ENCODE data around the gene IL27RA. TPM values are rescaled to one million over a fixed set of nuclear protein-coding genes. Genes with fewer than 3 reads are reported as not detected.

The IL27RA gene
- total RNA-seq, 1 donor from 2014 or later: 5.0 TPM

- TF ChIP-seq, protein P1, sequence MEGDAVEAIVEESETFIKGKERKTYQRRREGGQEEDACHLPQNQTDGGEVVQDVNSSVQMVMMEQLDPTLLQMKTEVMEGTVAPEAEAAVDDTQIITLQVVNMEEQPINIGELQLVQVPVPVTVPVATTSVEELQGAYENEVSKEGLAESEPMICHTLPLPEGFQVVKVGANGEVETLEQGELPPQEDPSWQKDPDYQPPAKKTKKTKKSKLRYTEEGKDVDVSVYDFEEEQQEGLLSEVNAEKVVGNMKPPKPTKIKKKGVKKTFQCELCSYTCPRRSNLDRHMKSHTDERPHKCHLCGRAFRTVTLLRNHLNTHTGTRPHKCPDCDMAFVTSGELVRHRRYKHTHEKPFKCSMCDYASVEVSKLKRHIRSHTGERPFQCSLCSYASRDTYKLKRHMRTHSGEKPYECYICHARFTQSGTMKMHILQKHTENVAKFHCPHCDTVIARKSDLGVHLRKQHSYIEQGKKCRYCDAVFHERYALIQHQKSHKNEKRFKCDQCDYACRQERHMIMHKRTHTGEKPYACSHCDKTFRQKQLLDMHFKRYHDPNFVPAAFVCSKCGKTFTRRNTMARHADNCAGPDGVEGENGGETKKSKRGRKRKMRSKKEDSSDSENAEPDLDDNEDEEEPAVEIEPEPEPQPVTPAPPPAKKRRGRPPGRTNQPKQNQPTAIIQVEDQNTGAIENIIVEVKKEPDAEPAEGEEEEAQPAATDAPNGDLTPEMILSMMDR (conservative IDR thresholded peaks at IDR 0.05): no peak
- DNase-seq (ENCODE audit: low read depth, low spot score): no peak
- Mint-ChIP-seq H3K9me3 (no peaks in the 10 kb centered on the region), H3K4me1 (no peaks in the 10 kb centered on the region), H3K27ac (ENCODE audit: unreplicated experiment) (peak overlapping the region; percentile 75), H3K36me3 (ENCODE audit: low read depth) (peaks cover 4% of the 10 kb centered on the region), H3K27me3 (ENCODE audit: low read depth) (no peaks in the 10 kb centered on the region), H3K4me3 (no peak overlapping the region)
These were observed 46.5 kb upstream of the IL27RA start for GRCh38 chr19:13984875-13985741.

DNA sequence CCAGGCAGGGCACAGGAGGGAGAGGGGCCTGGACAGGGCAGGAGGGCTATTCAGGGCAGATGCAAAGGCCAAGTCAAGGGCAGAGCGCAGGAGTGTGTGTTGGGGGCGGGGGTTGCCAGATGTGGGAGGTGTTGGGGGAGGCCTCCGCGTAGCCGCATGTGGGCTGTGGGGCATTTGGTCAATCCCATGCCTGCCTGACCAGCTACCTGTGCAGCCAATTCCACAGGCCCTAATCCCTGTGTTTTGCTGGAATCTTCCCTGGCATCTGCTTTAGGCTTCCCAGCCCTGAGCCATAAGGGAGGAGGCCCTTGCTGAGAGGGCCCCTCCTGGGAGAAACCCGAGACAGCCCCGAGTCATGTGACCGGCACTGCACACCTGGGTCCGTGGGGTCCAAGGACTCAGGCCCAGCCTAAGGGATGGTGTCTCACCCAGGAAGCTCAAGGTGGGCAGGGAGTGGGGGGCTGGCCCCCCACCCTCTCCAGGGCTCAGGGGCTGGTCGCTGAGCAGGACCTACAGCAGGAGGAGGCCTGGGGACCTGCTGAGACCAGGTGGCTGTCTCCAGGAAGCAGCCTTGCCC lies 45.7 kb upstream of the IL27RA start:
- no peaks in the 10 kb centered on the region for H3K9me3 Mint-ChIP-seq
- TF ChIP-seq, protein P1 (conservative IDR thresholded peaks at IDR 0.05): no peak
- H3K4me1 Mint-ChIP-seq: no peaks in the 10 kb centered on the region
- H3K27me3 Mint-ChIP-seq (ENCODE audit: low read depth): no peaks in the 10 kb centered on the region
- H3K36me3 Mint-ChIP-seq (ENCODE audit: low read depth): peaks cover 5% of the 10 kb centered on the region
- H3K4me3 Mint-ChIP-seq: no peak overlapping the region
- no peak for DNase-seq (ENCODE audit: low read depth, low spot score)
- H3K27ac Mint-ChIP-seq (ENCODE audit: unreplicated experiment): no peak overlapping the region

DNA sequence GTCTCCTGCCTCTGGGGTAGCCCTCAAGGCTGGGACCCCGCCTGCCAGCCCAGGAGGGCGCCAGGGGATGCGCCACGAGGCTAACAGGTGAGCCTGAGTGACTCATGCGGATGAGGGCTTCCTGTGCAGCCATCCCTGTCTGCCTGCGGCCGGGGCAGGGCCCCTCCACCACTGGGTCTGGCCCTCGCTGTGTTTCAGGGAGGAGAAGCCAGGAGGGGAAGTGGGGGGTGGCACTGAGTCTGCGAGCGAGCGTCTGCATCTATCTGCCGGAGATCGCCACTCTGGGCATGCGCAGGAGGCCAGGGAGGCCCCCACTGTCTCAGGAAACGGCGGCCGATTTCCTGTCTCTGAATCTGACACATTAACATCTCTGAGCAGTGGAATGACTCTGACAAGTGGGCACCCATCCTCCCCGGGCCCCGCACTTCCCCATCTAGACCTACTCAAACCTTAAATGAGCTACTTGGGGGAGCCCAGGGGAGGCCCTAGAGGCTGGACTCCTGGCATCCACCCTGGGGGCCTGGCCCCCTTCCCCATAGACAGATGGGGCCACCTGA lies 45.1 kb upstream of the IL27RA start:
- Mint-ChIP-seq H3K4me1 (no peaks in the 10 kb centered on the region), H3K27ac (ENCODE audit: unreplicated experiment) (no peak overlapping the region), H3K27me3 (ENCODE audit: low read depth) (no peaks in the 10 kb centered on the region), H3K9me3 (no peaks in the 10 kb centered on the region), H3K36me3 (ENCODE audit: low read depth) (peaks cover 7% of the 10 kb centered on the region), H3K4me3 (no peak overlapping the region)
- peak; percentile 49 for DNase-seq (ENCODE audit: low read depth, low spot score)
- TF ChIP-seq, protein P1 (conservative IDR thresholded peaks at IDR 0.05): no peak

DNA sequence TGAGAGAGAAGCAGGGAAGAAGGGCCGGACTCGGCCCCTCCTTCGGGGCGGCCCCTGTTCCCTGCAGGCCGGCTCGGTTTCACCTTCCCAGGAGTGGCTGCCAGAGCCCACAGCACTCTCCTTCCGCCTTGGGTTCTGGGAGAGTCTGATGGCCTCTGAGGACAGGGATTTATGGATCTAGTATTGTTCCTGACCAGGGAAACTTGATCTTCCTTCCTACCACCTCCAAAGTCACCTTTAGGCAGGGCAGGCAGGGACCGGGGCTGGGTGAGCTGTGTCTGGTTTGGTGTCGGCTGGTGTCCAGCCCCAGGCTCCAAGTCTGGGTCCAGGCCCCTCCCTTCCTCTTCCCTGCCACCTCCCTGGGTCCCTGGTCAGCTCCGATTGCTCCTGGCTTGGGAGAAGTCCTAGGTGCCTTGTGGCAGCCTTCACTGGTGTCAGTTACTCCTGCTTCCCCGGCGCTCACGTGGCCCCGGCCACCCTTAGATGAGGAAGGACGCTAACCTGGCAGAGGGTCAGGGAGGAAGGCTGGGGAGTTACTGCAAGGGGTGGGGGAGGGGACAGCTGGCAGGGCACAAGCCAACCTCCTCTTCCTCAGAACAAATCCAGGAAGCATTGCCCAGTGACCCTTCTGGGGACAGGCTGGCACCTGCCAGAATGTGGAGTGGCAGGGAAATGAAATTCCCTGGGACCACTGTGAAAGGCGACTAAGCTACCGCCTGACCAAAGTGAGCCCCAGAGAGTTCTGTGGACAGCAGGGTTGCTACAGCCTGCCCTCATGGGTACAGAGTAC lies 44.3 kb upstream of the IL27RA start:
- H3K4me1 Mint-ChIP-seq: no peaks in the 10 kb centered on the region

DNA sequence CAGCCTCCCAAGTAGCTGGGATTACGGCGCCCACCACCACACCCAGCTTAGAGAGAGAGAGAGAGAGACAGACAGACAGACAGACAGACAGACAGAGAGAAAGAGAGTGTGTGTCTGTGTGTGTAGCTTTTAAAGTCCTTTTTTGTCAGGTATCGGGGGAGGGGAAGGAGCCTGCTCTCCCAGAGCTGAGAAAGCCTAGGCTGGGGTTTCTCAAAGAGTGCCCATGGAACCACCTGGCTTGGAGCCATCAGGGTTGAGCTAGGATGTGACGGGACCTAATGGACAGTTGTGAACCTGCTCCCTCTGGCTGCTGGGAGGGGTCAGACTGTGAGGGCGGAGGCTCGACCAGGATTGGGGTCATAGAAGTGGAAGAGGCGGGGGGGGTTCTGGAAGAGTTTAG lies 42.1 kb upstream of the IL27RA start:
- H3K27me3 Mint-ChIP-seq (ENCODE audit: low read depth): no peaks in the 10 kb centered on the region
- peaks cover 7% of the 10 kb centered on the region for H3K36me3 Mint-ChIP-seq (ENCODE audit: low read depth)
- no peak overlapping the region for H3K4me3 Mint-ChIP-seq
- TF ChIP-seq, protein P1 (conservative IDR thresholded peaks at IDR 0.05): no peak
- H3K4me1 Mint-ChIP-seq: no peaks in the 10 kb centered on the region
- H3K27ac Mint-ChIP-seq (ENCODE audit: unreplicated experiment): no peak overlapping the region
- H3K9me3 Mint-ChIP-seq: no peaks in the 10 kb centered on the region
- no peak for DNase-seq (ENCODE audit: low read depth, low spot score)

More for the DNA sequence above, 44.3 kb upstream of the IL27RA start:
- DNase-seq (ENCODE audit: low read depth, low spot score): no peak
- TF ChIP-seq, protein P1 (conservative IDR thresholded peaks at IDR 0.05): no peak
- Mint-ChIP-seq H3K9me3 (no peaks in the 10 kb centered on the region), H3K27ac (ENCODE audit: unreplicated experiment) (peak overlapping the region; percentile 50), H3K36me3 (ENCODE audit: low read depth) (peaks cover 7% of the 10 kb centered on the region), H3K4me3 (no peak overlapping the region), H3K27me3 (ENCODE audit: low read depth) (no peaks in the 10 kb centered on the region)

All from neural crest cell (in vitro differentiated cells).